ENCODE measurements around the gene AP3S2.

- no peak for TF ChIP-seq POLR2A (IDR thresholded peaks at IDR 0.05)
- TF ChIP-seq CTCF (IDR thresholded peaks at IDR 0.05), result no peak
Measured at GRCh38 chr15:89809093-89809786, 84.6 kb downstream of the AP3S2 start.
